HPDE6-E6E7 (cell line): ENCODE measurements around the gene LIPG.

ENCODE experiments used
- DNase-seq: peaks from one replicate; pipeline ENCODE4 v3.0.0; 2011; ENCODE audit warnings: missing footprints; ENCODE audit errors: extremely low spot score

LIPG gene

DNA sequence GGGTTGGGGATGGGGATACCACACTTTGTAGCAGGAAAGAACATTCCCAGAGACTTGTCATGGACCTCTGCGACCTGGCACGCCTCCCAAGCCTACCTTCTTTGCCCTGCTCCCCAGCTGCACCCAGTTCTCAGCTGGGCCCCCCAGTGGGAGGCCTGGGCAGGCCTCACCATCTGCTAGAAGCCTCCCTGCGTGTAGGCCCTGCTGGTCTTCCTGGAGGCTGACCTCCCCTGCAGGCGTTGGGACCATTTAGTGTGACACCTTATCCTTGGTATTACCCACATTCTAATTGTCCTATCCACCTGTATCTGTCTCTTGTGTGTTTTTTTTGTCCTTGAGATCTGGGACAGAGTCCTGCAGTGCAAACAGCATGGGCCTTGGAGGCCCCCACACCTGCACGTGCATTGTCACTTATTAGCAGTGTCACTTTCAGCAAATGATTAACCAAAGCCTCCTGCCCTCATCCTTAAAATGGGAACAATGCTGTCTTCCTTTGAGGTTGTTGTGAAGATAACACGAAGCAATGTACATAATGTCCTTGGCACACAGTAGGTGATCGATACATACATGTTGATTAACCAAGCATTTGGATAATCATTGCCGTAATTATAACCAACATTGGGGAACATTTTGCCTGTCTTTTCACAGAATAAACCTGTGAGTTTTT, 77.2 kb downstream of the LIPG start:
- DNase-seq, result no peak

DNA sequence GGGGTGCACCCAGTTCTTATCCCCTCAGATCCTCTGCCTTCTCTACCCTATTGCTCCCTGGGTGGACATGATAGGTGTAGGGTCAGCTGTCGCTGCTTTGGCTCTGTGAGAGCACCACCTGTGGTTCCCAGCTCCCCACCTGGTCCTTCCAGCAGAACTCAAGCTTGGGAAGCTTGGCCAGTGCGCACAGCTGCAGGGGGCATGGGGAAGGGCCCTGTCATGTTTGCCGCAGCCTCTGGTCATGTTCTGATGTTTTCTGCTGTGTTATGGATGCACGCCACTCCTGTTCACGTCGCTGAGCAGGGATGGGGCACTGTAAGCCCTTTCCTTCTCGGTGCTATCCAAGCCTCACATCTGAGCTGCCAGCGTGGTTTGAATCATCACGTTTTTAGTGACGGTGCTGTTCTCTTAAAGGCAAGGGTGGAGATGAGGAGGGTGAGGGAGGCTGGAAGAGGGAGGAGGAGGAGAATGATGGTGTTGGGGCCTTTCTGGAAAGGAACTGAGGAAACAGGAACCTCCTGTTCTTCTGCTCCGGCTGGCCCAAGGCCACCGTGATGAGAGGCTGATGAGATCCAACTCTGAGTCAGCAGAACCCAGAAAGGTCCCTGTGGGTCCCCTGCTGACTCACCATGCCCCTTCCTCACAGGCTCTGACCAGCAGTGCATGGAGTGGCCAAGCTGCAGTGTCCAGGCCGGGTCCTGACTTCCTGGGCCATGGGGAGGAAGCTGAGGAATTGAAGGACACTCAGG, 78.0 kb downstream of the LIPG start:
- no peak for DNase-seq

DNA sequence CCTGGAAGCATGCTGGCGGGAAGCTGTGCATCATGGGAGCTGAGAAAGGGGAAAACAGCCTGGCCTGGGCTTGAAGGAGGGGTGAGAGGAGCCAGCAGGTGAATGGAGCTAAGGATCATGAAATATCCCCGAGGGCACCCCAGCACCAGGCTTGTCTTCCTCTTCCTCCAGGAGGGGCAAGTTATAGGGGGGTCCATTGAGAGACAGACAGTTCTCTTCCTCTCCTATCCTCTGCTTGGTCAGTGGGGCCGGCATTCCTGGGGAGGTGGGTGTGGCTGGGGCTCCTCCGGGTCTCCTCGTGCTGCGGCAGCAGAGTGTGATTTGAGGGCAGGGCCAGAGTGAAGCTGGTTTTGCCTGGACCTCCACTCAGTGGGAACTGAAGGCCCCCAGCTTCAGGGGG, 78.9 kb downstream of the LIPG start:
- no peak for DNase-seq

DNA sequence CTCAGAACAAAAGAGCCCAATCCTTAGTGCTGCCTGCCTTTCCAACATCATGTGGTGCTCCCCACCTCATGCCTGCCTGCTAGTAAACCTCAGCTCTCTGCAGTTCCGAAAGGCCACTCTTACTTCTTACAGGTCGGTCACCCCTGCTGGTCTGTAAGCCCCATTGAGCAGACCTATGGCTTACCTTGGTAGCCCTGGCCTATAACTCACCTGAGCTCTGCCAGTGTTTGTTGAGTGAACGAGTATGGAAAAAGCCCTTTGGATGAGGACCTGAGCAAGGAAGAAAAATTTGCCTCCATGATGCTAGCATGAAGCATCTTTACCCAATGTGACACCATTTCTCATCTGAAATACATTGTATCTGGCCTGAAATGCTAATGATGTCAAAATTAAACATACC, 83.3 kb downstream of the LIPG start:
- DNase-seq, result no peak

DNA sequence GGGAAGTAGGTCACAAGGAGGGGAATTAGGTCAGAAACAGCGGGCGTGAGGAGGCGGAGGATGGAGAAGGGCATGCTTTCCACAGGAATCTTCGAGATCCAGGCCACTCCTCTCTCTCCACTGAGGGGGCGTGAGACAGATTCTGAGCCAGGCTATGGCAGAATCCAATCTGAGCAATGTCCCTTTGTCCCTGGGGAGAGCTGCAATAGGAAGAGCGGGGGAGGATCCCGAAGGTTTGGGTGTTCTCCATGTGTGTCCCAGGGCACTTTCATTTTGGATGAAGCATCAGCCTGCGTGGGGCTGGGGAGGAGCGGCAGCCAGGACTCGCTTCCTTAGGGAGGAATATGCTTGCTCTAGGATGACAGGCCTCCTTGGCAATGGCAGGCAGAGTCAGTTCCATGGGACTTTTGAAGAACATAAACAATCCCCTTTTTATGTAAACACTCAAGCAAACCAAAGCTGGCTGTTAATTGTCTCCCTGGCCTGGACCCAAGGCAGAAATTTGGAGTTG, 84.0 kb downstream of the LIPG start:
- DNase-seq, result no peak

DNA sequence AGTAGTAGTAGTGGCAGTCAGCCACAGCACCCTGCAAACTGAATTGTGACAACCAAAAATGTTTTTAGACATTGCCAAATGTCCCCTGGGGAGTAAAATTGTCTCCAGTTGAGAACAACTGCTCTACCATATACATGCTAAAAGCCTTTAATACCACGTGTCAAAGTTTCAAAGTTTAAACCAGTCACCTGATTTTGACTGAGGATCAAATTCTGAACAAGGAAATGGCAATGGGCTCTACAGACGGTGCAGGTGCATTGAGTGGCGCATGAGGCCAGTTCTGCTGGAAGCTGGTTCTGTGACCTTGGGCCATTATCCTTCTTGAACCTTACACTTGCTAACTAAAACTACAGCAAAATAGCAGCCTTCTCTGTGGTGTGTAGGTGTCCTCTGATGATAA, 85.0 kb downstream of the LIPG start:
- DNase-seq, result no peak

DNA sequence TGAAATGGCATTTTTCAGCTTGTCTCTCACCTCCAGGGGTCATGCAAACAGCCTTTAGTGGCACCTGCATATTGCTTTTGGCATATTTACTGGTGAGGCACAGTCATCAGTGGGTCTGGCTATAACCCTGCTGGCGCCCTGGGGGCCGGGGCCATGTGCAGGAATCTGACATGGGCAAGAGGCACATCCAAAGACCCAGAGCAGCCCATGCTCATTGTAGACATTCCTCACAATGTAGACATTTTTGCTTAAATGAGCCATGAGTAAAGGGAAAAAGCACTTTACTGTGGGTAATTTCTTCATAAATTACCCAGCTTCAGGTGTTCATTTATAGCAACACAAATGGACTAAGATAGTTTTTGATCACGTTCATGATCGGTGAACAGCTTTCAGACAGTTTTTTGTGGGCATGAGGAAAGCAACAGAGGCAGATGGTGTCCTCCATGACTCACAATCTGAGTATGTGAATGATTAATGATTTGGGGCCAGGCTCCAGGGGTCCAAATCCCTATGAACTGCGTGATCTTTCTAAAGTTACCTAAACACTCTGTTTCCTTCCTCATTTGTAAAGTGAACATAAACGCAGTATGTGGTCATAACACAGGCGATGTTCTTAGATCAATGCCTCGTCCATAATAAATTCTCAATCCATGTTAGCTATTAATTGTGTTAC, 85.8 kb downstream of the LIPG start:
- DNase-seq, result no peak

DNA sequence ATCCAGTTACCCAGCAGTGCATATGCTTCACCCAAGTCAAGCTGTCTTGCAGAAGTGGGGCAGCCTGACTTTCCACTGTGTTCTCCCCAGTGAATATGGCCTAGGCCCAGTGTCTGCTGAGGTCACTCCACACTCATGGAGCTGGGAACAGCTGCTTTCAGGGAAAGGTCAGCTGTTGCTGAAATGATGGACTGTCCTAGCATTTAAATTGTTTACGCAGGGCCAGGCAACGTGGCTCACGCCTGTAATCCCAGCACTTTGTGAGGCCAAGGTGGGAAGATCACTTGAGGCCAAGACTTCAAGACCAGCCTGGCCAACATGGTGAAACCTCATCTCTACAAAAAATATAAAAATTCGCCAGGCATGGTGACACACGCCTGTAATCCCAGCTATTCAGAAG, 86.5 kb downstream of the LIPG start:
- no peak for DNase-seq
